Bronchial epithelial cell (primary cell): ENCODE results near the gene EML1. TPM values are rescaled to one million over a fixed set of nuclear protein-coding genes. Genes with fewer than 3 reads are reported as not detected.
"Not testable (repeated sequence)": the region's sequence is repeated elsewhere in the genome, so short reads cannot be mapped to it uniquely, and the experiment has no call there.

ENCODE experiments used
- DNase-seq: peaks from one replicate; pipeline ENCODE4 v3.0.0-alpha.2; 2010; ENCODE audit warnings: low read depth
- FAIRE-seq: peaks from 2 replicates; lab custom pipeline; 2011; peaks lifted over from hg19 to GRCh38; lab: Jason Lieb, UNC
- H3K27me3 ChIP-seq: 2 replicates; pipeline ENCODE4 v1.5.1; 2011; ENCODE audit warnings: low read length; ENCODE audit not compliant: control insufficient read depth, insufficient read depth
- H3K36me3 ChIP-seq: 2 replicates; pipeline ENCODE4 v1.5.1; 2011; ENCODE audit warnings: low read length; ENCODE audit not compliant: control insufficient read depth, insufficient read depth
- H3K4me3 ChIP-seq: 2 replicates; pipeline ENCODE4 v1.5.1; 2011; ENCODE audit warnings: mild to moderate bottlenecking, low read depth, low read length, control low read depth
- CTCF ChIP-seq: IDR thresholded peaks from 2 replicates; pipeline ENCODE4 v1.5.1; 2011; ENCODE audit warnings: mild to moderate bottlenecking, moderate library complexity, low read length, control low read depth, inconsistent platforms; ENCODE audit not compliant: insufficient read depth, severe bottlenecking
- total RNA-seq: library from RNA; depleted of rRNA; stranded (reverse); fragments of >200 nt; gene quantifications from 2 replicates; pipeline ENCODE4 v1.2.1, GENCODE V29; 2014

The EML1 gene
- total RNA-seq, 1 donor from 2014 or later = 1.8 TPM

DNA sequence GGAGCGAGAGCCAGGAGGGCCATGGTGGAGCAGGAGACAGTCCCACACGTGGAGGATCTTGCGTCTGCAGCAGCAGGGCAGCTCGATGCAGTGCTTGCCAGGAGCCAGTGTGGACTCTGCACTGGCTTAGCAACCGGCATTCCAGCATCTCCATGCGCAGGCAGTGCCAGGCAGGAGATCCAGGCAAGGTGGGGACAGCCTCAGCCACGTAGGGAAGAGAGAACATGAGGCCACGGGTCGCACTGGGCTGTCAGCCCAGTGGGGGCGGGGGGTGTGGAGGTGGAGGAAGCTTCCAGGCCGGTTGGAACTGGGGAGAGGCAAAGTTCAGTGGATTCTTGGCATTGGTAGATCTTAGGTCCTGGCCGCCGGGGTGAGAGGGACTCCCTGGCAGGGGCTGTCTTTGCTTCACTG, 151.0 kb downstream of the EML1 start:
- TF ChIP-seq CTCF = no peak
- DNase-seq (no peak), FAIRE-seq (peak; percentile 18)
- Histone ChIP-seq H3K36me3 (no peaks in the 10 kb centered on the region), H3K27me3 (no peaks in the 10 kb centered on the region), H3K4me3 (no peak overlapping the region)

DNA sequence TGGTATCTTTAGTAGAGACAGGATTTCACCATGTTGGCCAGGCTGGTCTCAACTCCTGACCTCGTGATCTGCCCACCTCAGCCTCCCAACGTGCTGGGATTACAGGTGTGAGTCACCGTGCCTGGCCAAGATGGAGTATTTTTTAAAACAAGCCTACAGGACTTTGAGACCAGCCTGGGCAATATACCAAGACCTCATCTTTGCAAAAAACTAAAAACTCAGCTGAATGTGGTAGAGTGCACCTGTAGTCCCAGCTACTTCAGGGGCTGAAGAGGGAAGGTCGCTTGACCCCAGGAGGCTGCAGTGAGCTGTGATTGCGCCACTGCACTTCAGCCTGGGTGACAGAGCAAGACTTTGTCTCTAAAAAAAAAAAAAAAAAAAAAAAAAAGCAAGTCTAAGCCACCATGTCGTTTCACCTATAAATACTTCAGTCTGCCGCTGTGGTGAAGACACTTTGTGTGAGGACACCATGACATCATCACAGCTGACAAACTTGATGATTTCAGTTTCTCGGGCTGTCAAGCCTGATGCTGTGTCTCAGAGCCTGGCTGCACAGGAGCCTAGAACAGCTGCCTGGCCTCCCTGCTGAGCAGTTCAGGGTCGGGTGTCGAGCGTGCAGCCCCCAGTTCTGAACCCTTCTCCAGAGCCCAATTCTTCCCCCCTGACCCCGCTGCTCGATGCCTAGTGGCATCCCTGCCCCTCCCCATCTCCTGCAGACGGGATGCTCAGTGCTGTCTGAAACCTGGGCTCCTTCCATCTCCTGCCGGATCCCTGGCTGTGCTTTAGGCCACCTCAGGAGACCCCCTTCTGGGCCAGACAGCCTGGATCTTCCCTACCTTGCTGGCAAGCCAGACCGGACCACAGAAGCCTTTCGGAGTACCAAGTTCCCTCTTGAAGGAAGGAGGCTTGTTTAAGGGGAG, 152.8 kb downstream of the EML1 start:
- TF ChIP-seq CTCF = no peak
- FAIRE-seq (no peak), DNase-seq (no peak)
- Histone ChIP-seq H3K27me3 (no peaks in the 10 kb centered on the region), H3K36me3 (no peaks in the 10 kb centered on the region), H3K4me3 (no peak overlapping the region)

DNA sequence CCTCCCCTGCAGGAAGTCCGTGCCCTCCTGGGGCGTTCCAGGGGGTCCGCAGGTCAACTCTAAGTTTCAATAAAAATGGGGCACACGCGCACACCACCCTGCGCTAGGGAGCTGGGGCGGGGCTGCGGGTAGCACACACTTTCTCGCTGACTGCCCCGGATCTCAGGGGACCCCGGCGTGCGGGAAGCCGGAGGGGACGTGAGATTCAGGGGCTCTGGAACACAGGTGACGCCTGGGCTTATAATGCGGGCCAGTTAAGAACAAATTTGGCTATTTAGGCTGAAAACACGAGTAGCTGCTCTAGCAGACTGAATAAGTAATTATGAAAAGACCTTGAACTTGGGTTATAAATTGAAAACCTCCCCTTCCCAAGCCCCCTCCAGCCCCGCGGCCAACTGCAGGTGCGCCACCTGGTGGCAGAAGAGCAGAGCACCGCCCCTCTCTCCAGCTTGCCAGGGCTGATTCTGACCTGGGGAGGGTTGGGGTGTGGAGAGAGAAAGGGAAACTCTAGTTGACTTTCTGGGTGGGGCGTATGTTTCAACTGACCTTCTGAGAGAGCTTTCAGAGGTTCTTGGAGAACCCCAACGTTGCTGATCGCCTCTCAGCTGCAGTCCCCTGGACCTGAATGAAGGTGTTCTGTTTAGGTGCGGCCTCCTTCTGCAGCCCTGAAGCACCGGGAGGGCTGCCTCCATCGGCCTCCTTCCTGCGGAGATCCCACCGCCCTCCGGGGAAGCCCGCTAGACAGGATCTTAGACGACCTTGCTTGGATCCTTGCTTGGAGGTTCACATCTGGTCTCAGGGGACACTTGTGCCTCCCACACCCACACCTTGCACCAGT, 153.7 kb downstream of the EML1 start:
- H3K27me3 ChIP-seq = no peaks in the 10 kb centered on the region
- H3K4me3 ChIP-seq = no peak overlapping the region
- H3K36me3 ChIP-seq = no peaks in the 10 kb centered on the region
- TF ChIP-seq CTCF = peak; percentile 84
- DNase-seq = no peak
- FAIRE-seq = no peak

DNA sequence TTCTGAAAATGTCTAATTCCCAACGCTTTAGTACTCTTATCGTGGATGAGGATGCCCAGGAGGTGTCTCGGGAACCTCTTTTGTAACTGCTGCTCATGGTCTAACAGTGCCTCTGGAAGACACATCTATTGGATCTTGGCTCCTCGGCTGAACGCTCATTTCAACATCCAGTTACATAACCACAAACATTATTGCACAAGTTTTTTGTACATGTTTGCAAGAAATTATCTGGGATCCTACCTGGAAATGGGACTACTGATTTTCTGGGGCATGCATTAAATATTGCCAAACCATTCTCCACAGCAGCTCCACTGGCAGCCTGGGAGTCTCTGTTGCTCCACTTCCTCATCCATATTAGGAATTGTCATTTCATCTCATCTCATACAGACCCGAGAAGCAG, 154.5 kb downstream of the EML1 start:
- no peak overlapping the region for H3K4me3 ChIP-seq
- FAIRE-seq (no peak), DNase-seq (no peak)
- H3K36me3 ChIP-seq = no peaks in the 10 kb centered on the region
- no peak for TF ChIP-seq CTCF
- H3K27me3 ChIP-seq = no peaks in the 10 kb centered on the region

DNA sequence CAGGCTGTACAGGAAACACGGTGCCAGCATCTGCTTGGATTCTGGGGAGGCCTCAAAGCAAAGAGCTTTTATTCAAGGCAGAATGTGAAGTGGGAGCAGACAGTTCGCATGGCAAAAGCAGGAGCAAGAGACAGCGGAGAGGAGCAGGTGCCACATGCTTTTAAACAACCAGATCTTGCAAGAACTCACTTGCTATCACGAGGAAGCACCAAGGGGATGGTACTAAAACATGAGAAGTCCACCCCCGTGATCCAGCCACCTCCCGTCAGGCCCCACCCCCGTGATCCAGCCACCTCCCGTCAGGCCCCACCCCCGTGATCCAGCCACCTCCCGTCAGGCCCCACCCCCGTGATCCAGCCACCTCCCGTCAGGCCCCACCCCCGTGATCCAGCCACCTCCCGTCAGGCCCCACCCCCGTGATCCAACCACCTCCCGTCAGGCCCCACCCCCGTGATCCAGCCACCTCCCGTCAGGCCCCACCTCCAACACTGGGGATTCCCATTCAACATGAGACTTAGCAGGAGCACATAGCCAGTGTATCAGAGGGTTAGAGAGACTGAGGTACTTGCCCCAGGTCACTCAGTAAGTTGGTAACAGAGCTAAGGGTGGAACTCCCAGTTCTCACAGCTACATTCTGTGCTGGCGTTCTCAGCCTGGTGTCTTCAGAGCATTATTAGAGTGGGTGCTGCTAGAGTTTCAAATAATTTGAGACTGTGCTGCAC, 156.0 kb downstream of the EML1 start:
- H3K36me3 ChIP-seq, FAIRE-seq, H3K27me3 ChIP-seq, H3K4me3 ChIP-seq: not testable (repeated sequence)
- peak; percentile 43 for DNase-seq
